IMR-90 (cell line): ENCODE results near the gene KLHL42. TPM values are rescaled to one million over a fixed set of nuclear protein-coding genes. Genes with fewer than 3 reads are reported as not detected.

Source experiments
- ATAC-seq: fragments of 200-7000 bp; cut with Tn5 transposase; 2 replicates; pipeline ENCODE4 v1.9.1; 2020; ENCODE audit warnings: low read depth, mild to moderate bottlenecking, moderate library complexity
- BruUV-seq: library from RNA; stranded (reverse); fragments of 400-500 nt; replicated peaks from 2 replicates; lab custom pipeline; 2021; lab: Mats Ljungman, UMichigan
- CTCF ChIA-PET: fragments of 300-600 bp; formaldehyde crosslinking; extraction: SDS; loops from one replicate; lab custom pipeline; 2021; ENCODE audit warnings: antibody characterized with exemption; lab: Yijun Ruan, JAX
- POLR2A ChIA-PET: fragments of 300-600 bp; sonication (Branson Sonifier 250); formaldehyde crosslinking; loops from one replicate; lab custom pipeline; 2022; ENCODE audit warnings: antibody characterized with exemption; ENCODE audit not compliant: unreplicated experiment; lab: Charles Lee
- DNase-seq: peaks from one replicate; pipeline ENCODE4 v3.0.0; 2013
- H2AFZ ChIP-seq: replicated peaks from 2 replicates; pipeline ENCODE3; 2013; ENCODE audit warnings: low read length, mild to moderate bottlenecking; ENCODE audit not compliant: poor library complexity
- H2AK5ac ChIP-seq: 2 replicates; pipeline ENCODE4 v1.6.1; 2013; ENCODE audit warnings: low read depth, low read length, inconsistent platforms
- H2AK9ac ChIP-seq: replicated peaks from 2 replicates; pipeline ENCODE3; 2013; ENCODE audit warnings: mild to moderate bottlenecking, low read depth, low read length, moderate library complexity; ENCODE audit not compliant: poor library complexity
- H2BK120ac ChIP-seq: 2 replicates; pipeline ENCODE4 v1.6.1; 2013; ENCODE audit warnings: low read depth, low read length, inconsistent platforms
- H2BK15ac ChIP-seq: 3 replicates; pipeline ENCODE4 v1.6.1; 2013; ENCODE audit warnings: low read depth, low read length, inconsistent platforms
- H2BK20ac ChIP-seq: 2 replicates; pipeline ENCODE4 v1.6.1; 2013; ENCODE audit warnings: low read depth, mild to moderate bottlenecking, inconsistent platforms, low read length, moderate library complexity
- H2BK5ac ChIP-seq: 2 replicates; pipeline ENCODE4 v1.6.1; 2013; ENCODE audit warnings: mild to moderate bottlenecking, low read depth, low read length, inconsistent platforms; ENCODE audit not compliant: poor library complexity, severe bottlenecking
- H3K14ac ChIP-seq: replicated peaks from 2 replicates; pipeline ENCODE4 v1.6.1; 2013; ENCODE audit warnings: low read depth, low read length, inconsistent platforms
- H3K18ac ChIP-seq: 2 replicates; pipeline ENCODE4 v1.6.1; 2013; ENCODE audit warnings: low read depth, low read length, control low read depth
- H3K23ac ChIP-seq: 2 replicates; pipeline ENCODE4 v1.6.1; 2013; ENCODE audit warnings: low read depth, low read length, inconsistent platforms
- H3K27ac ChIP-seq: 2 replicates; pipeline ENCODE4 v1.5.1; 2013; ENCODE audit warnings: mild to moderate bottlenecking, control low read depth, low read length; ENCODE audit not compliant: insufficient read depth
- H3K27me3 ChIP-seq: 2 replicates; pipeline ENCODE4 v1.6.1; 2013; ENCODE audit warnings: low read length; ENCODE audit not compliant: control insufficient read depth, insufficient read depth
- H3K36me3 ChIP-seq: 2 replicates; pipeline ENCODE4 v1.6.1; 2013; ENCODE audit warnings: low read length, mixed read lengths; ENCODE audit not compliant: control insufficient read depth, insufficient read depth
- H3K4ac ChIP-seq: 2 replicates; pipeline ENCODE4 v1.6.1; 2013; ENCODE audit warnings: low read depth, low read length, inconsistent platforms
- H3K4me1 ChIP-seq: 2 replicates; pipeline ENCODE4 v1.6.1; 2013; ENCODE audit warnings: low read length, mixed read lengths; ENCODE audit not compliant: control insufficient read depth, insufficient read depth
- H3K4me2 ChIP-seq: 2 replicates; pipeline ENCODE4 v1.6.1; 2013; ENCODE audit warnings: low read depth, mild to moderate bottlenecking, control low read depth, low read length, moderate library complexity
- H3K4me3 ChIP-seq: 2 replicates; pipeline ENCODE4 v1.5.1; 2013; ENCODE audit warnings: low read depth, mild to moderate bottlenecking, control low read depth, low read length, moderate library complexity; ENCODE audit not compliant: insufficient read depth
- H3K56ac ChIP-seq: 2 replicates; pipeline ENCODE4 v1.6.1; 2013; ENCODE audit warnings: low read length, inconsistent platforms; ENCODE audit not compliant: insufficient read depth; ENCODE audit errors: extremely low read depth
- H3K79me1 ChIP-seq, 2 experiments: 2 replicates each; pipeline ENCODE4 v1.6.1; 2013; ENCODE audit warnings: low read length in 2 of 2, inconsistent platforms in 1 of 2, low read depth in 1 of 2
- H3K9ac ChIP-seq: 2 replicates; pipeline ENCODE4 v1.6.1; 2013; ENCODE audit warnings: low read depth, low read length, control low read depth
- H3K9me1 ChIP-seq: 2 replicates; pipeline ENCODE4 v1.6.1; 2013; ENCODE audit warnings: low read length, inconsistent platforms; ENCODE audit not compliant: insufficient read depth
- H3K9me3 ChIP-seq: 2 replicates; pipeline ENCODE4 v1.6.1; 2013; ENCODE audit warnings: low read length; ENCODE audit not compliant: control insufficient read depth, insufficient read depth
- H4K20me1 ChIP-seq: 2 replicates; pipeline ENCODE4 v1.6.1; 2013; ENCODE audit warnings: low read length, inconsistent platforms; ENCODE audit not compliant: insufficient read depth
- H4K5ac ChIP-seq: 2 replicates; pipeline ENCODE4 v1.6.1; 2013; ENCODE audit warnings: mild to moderate bottlenecking, low read depth, low read length, control low read depth
- H4K8ac ChIP-seq, 2 experiments: 2 replicates each; pipeline ENCODE4 v1.6.1; 2013; ENCODE audit warnings: low read depth in 2 of 2, low read length in 2 of 2, control low read depth in 1 of 2, inconsistent platforms in 1 of 2
- H4K91ac ChIP-seq: 2 replicates; pipeline ENCODE4 v1.6.1; 2013; ENCODE audit warnings: low read depth, low read length, inconsistent platforms; ENCODE audit not compliant: insufficient read depth
- BHLHE40 ChIP-seq: fragments of 150-350 bp; IDR thresholded peaks from 2 replicates; pipeline ENCODE4 v1.6.1; 2016; ENCODE audit warnings: mild to moderate bottlenecking, low read depth, low read length
- CEBPB ChIP-seq: IDR thresholded peaks from 2 replicates; pipeline ENCODE4 v1.6.1; 2012; ENCODE audit warnings: low read depth, low read length, improper control_type of control experiment
- CTCF ChIP-seq: conservative IDR thresholded peaks from 2 replicates; pipeline ENCODE4 v1.5.1; 2012; ENCODE audit warnings: mild to moderate bottlenecking, low read depth, low read length, improper control_type of control experiment
- ELK1 ChIP-seq: fragments of 150-350 bp; IDR thresholded peaks from 2 replicates; pipeline ENCODE4 v1.6.1; 2016; ENCODE audit warnings: low read depth, mild to moderate bottlenecking, low read length, moderate library complexity, borderline replicate concordance
- FOS ChIP-seq: fragments of 150-350 bp; IDR thresholded peaks from 2 replicates; pipeline ENCODE4 v1.6.1; 2016; ENCODE audit warnings: low read depth, low read length
- MXI1 ChIP-seq: IDR thresholded peaks from 2 replicates; pipeline ENCODE4 v1.6.1; 2012; ENCODE audit warnings: low read depth, mild to moderate bottlenecking, low read length, moderate library complexity, borderline replicate concordance
- USF2 ChIP-seq: fragments of 150-350 bp; IDR thresholded peaks from 2 replicates; pipeline ENCODE4 v1.6.1; 2017; ENCODE audit warnings: mild to moderate bottlenecking, antibody characterized with exemption, low read length, low read depth
- WGBS, 2 experiments: methylation state at CpG; one replicate each; pipeline versions ENCODE4 v1.1.5 to v1.1.7; 2013; ENCODE audit warnings: missing lambda C conversion rate in 2 of 2; ENCODE audit not compliant: insufficient read length in 1 of 2; ENCODE audit errors: extremely low coverage in 2 of 2; 5-methylcytosine and 5-hydroxymethylcytosine counted together
- dilution Hi-C: fragments of 300-500 bp; cut with HindIII; formaldehyde crosslinking; loops from one replicate; pipeline ENCODE4 v1.14.3; 2018; ENCODE audit warnings: low sequenced_read_pairs; ENCODE audit not compliant: unreplicated experiment
- in situ Hi-C: fragments of 300-500 bp; cut with MboI; formaldehyde crosslinking; loops from 3 replicates; pipeline ENCODE4 v1.14.3; 2019; ENCODE audit warnings: low sequenced_read_pairs, inconsistent platforms, mixed read lengths
- intact Hi-C: fragments of 100-400 bp; cut with micrococcal nuclease; formaldehyde crosslinking; loops from 2 replicates; pipeline ENCODE4 v1.10.0; 2022
- polyA plus RNA-seq, 3 experiments: library from polyadenylated mRNA; depleted of rRNA; stranded (reverse); fragments of >200 nt; gene quantifications; 2 replicates each; pipeline ENCODE4 v1.2.3, GENCODE V29; 2012; ENCODE audit warnings: low replicate concordance in 1 of 3
- total RNA-seq: library from RNA; depleted of rRNA; stranded (reverse); fragments of >200 nt; gene quantifications from 2 replicates; pipeline ENCODE4 v1.2.3, GENCODE V29; 2012

Gene KLHL42
- total and polyA plus RNA-seq, 2 of the 4 experiments (the other 2 are of a cell fraction), result 16.7 to 28.3 TPM

GRCh38 chr12:27777141-27777540, 2.9 kb upstream of the KLHL42 start:
- DNase-seq (no peak), ATAC-seq (no peak)
- Histone ChIP-seq H3K9me3 (no peaks in the 10 kb centered on the region), H3K4ac (no peak overlapping the region), H2BK5ac (no peak overlapping the region), H3K27me3 (no peaks in the 10 kb centered on the region), H3K79me1 (peaks cover 4 to 26% of the 10 kb centered on the region in 2 experiments; a peak in 2 of 4 replicates), H3K9ac (no peak overlapping the region), H3K36me3 (0 out of 2 replicates have a peak, but pooled peaks cover 4% of the 10 kb centered on the region), H2BK120ac (no peak overlapping the region), H4K20me1 (no peaks in the 10 kb centered on the region), H3K56ac (no peak overlapping the region), H3K14ac (no peak overlapping the region), H3K18ac (no peak overlapping the region), H3K4me3 (no peak overlapping the region), H3K27ac (no peak overlapping the region), H4K5ac (no peak overlapping the region), H3K23ac (no peak overlapping the region), H2AK9ac (no peak overlapping the region), H2AK5ac (0 out of 2 replicates have a peak overlapping the region, but pooled peaks have one; percentile 36), H4K91ac (no peak overlapping the region), H3K4me1 (peaks cover 17% of the 10 kb centered on the region), H2BK15ac (no peak overlapping the region), H2BK20ac (no peak overlapping the region), H4K8ac (no peak overlapping the region), H3K9me1 (peaks cover 2% of the 10 kb centered on the region), H2AFZ (no peak overlapping the region), H3K4me2 (no peak overlapping the region)
- CTCF ChIA-PET, result no interaction called here
- in situ Hi-C loops, result no loop called here
- intact Hi-C loops, result no loop called here
- no peak for TF ChIP-seq BHLHE40
- TF ChIP-seq ELK1, result no peak
- TF ChIP-seq CTCF, result no peak
- no peak for TF ChIP-seq USF2
- TF ChIP-seq MXI1, result no peak
- TF ChIP-seq CEBPB, result no peak
- no peak for TF ChIP-seq FOS
- dilution Hi-C loops, result no loop called here
- WGBS, 2 experiments, result 88% methylated on average over 3 of the region's 5 CpGs; no CpG with 5 or more reads in 1 of the 2 experiments
- POLR2A ChIA-PET, result interaction anchor here (0.7 kb wide), 1 partner anchor 18 kb away, joined by 3 read pairs; no protein-coding TSS in a partner anchor
- BruUV-seq, result no TSS peak
